Measurements from ENCODE around the gene SLC10A7.

The SLC10A7 gene

DNA sequence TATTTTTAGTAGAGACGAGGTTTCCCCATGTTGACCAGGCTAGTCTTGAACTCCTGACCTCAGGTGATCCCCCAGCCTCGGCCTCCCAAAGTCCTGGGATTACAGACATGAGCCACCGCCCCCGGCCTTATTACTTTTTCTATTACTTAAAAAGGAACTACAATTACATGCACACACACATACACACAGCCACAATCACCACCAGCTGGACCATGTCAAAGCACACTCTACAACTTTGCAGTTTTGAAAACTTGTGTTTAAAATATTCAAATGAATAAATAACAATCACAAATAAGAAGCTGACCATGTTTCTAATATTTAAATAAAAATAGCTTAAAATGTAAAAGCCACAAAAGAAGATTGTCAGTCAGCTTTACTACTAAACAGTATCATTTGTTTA lies 23.4 kb downstream of the SLC10A7 start:
- DNase-seq (ENCODE audit: low read depth), result no peak
- no peak overlapping the region for H3K4me3 ChIP-seq (ENCODE audit: low read depth, low read length)
- TF ChIP-seq CTCF (IDR thresholded peaks at IDR 0.05; ENCODE audit: low read depth, low read length, missing control alignments), result no peak

DNA sequence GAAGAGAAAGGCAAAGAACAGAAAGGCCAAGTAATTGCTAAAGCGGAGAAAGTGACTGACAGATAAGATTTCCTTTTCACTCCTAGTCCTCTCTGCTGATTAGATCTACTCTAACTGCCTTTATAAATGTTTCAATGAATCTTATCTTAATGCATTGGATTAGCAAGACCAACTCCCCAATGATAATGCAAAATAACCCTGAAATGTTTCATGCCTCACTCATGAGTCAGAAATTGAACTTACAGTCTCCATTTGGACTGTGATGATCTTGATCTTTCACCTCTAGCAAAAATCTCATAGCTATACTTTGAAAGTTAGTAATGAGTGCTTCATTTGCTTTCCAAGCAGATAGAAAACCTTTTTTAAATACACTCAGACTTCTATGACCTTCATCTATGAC lies 26.5 kb downstream of the SLC10A7 start:
- DNase-seq (ENCODE audit: low read depth), result no peak

GRCh38 chr4:146494143-146494542 lies 27.6 kb downstream of the SLC10A7 start:
- DNase-seq (ENCODE audit: low read depth), result no peak
- no peak overlapping the region for H3K4me3 ChIP-seq (ENCODE audit: low read depth, low read length)
- no peak for TF ChIP-seq CTCF (IDR thresholded peaks at IDR 0.05; ENCODE audit: low read depth, low read length, missing control alignments)

More for the DNA sequence above, 26.5 kb downstream of the SLC10A7 start:
- no peak for TF ChIP-seq CTCF (IDR thresholded peaks at IDR 0.05; ENCODE audit: low read depth, low read length, missing control alignments)
- H3K4me3 ChIP-seq (ENCODE audit: low read depth, low read length), result no peak overlapping the region

GRCh38 chr4:146490106-146490505 lies 31.6 kb downstream of the SLC10A7 start:
- H3K4me3 ChIP-seq (ENCODE audit: low read depth, low read length), result no peak overlapping the region
- no peak for DNase-seq (ENCODE audit: low read depth)
- no peak for TF ChIP-seq CTCF (IDR thresholded peaks at IDR 0.05; ENCODE audit: low read depth, low read length, missing control alignments)

GRCh38 chr4:146488495-146489174 lies 33.1 kb downstream of the SLC10A7 start:
- no peak overlapping the region for H3K4me3 ChIP-seq (ENCODE audit: low read depth, low read length)
- no peak for DNase-seq (ENCODE audit: low read depth)
- no peak for TF ChIP-seq CTCF (IDR thresholded peaks at IDR 0.05; ENCODE audit: low read depth, low read length, missing control alignments)

DNA sequence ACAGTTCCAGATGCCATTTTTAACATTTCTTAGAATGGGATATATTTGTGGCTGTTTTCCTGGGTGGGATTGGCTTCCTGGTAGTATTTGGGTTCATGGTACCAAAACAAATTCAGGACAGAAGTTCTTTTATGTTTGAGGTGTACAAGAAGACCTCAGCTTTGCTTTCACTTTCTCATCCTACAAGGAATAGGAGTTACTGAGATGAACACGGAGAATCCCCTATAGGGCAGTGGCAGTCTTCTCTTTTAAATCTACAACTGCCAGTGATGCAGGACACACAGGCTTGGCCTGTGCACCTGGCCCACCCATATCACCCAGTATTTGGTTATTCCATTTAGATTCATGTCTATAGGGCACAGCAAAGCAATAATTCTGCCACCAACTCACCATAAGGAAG lies 35.2 kb downstream of the SLC10A7 start:
- no peak for TF ChIP-seq CTCF (IDR thresholded peaks at IDR 0.05; ENCODE audit: low read depth, low read length, missing control alignments)

GRCh38 chr4:146485968-146486367 lies 35.8 kb downstream of the SLC10A7 start:
- no peak overlapping the region for H3K4me3 ChIP-seq (ENCODE audit: low read depth, low read length)
- no peak for DNase-seq (ENCODE audit: low read depth)
- no peak for TF ChIP-seq CTCF (IDR thresholded peaks at IDR 0.05; ENCODE audit: low read depth, low read length, missing control alignments)

More for the DNA sequence above, 35.2 kb downstream of the SLC10A7 start:
- no peak for DNase-seq (ENCODE audit: low read depth)
- H3K4me3 ChIP-seq (ENCODE audit: low read depth, low read length), result no peak overlapping the region; the same call in 1 of the 2 replicates
